ENCODE results near the gene SPPL2C.

- no peak for TF ChIP-seq CTCF (IDR thresholded peaks at IDR 0.05)
- TF ChIP-seq POLR2A (IDR thresholded peaks at IDR 0.05), result no peak
Measured at GRCh38 chr17:45836047-45837044, 8.3 kb upstream of the SPPL2C start.
